Measurements from ENCODE around the gene PDE6G. TPM values are rescaled to one million over a fixed set of nuclear protein-coding genes. Genes with fewer than 3 reads are reported as not detected.

The PDE6G gene
- total and polyA plus RNA-seq, 2 of the 13 experiments (the other 11 are each of a cell fraction or from before 2014, with no cell fraction given), result 1.4 to 6.7 TPM

GRCh38 chr17:81684442-81684911 is 28.1 kb upstream of the PDE6G start (continued):
- no peak for TF ChIP-seq GPN1 (CRISPR knock-in tag; IDR thresholded peaks at IDR 0.05; ENCODE audit: borderline replicate concordance)
- 0 out of 2 replicates have a peak, but pooled peaks have one; percentile 24 for TF ChIP-seq DMAP1 (CRISPR knock-in tag; IDR thresholded peaks at IDR 0.05)
- no peak for TF ChIP-seq RERE (CRISPR knock-in tag; IDR thresholded peaks at IDR 0.05; ENCODE audit: low read depth)
- 0 out of 2 replicates have a peak, but pooled peaks have one; percentile 35 for TF ChIP-seq PHF21A (CRISPR knock-in tag; IDR thresholded peaks at IDR 0.05)
- no peak for TF ChIP-seq FOXO1 (CRISPR knock-in tag; IDR thresholded peaks at IDR 0.05)
- TF ChIP-seq ZNF235 (CRISPR knock-in tag; IDR thresholded peaks at IDR 0.05; ENCODE audit: borderline replicate concordance), result no peak
- TF ChIP-seq SMYD3 (CRISPR knock-in tag; IDR thresholded peaks at IDR 0.05), result no peak
- no peak for TF ChIP-seq ZNF282 (IDR thresholded peaks at IDR 0.05; ENCODE audit: partially characterized antibody)
- no peak for TF ChIP-seq FOSL1 (CRISPR knock-in tag; IDR thresholded peaks at IDR 0.05; ENCODE audit: borderline replicate concordance)
- 0 out of 2 replicates have a peak, but pooled peaks have one; percentile 0 for TF ChIP-seq ZNF431 (CRISPR knock-in tag; IDR thresholded peaks at IDR 0.05; ENCODE audit: borderline replicate concordance, low read depth)
- no peak for TF ChIP-seq CC2D1A (CRISPR knock-in tag; IDR thresholded peaks at IDR 0.05)
- no peak for TF ChIP-seq ZSCAN31 (CRISPR knock-in tag; IDR thresholded peaks at IDR 0.05; ENCODE audit: low read depth)
- no peak for TF ChIP-seq NR2F1 (CRISPR knock-in tag; IDR thresholded peaks at IDR 0.05)
- TF ChIP-seq THAP9 (CRISPR knock-in tag; IDR thresholded peaks at IDR 0.05; ENCODE audit: borderline replicate concordance), result no peak
- TF ChIP-seq SMC3 (IDR thresholded peaks at IDR 0.05; ENCODE audit: low read length), result no peak
- TF ChIP-seq MATR3 (CRISPR knock-in tag; IDR thresholded peaks at IDR 0.05), result no peak
- no peak for TF ChIP-seq ZNF234 (CRISPR knock-in tag; conservative IDR thresholded peaks at IDR 0.05)
- 0 out of 2 replicates have a peak, but pooled peaks have one; percentile 32 for TF ChIP-seq HNF1B (CRISPR knock-in tag; IDR thresholded peaks at IDR 0.05)
- no peak for TF ChIP-seq SAFB2 (CRISPR knock-in tag; IDR thresholded peaks at IDR 0.05; ENCODE audit: borderline replicate concordance, low read depth)
- no peak for TF ChIP-seq ZNF558 (CRISPR knock-in tag; IDR thresholded peaks at IDR 0.05; ENCODE audit: borderline replicate concordance)
- TF ChIP-seq SMAD3 (CRISPR knock-in tag; IDR thresholded peaks at IDR 0.05), result no peak
